Measurements from ENCODE around the gene SSTR3. TPM values are rescaled to one million over a fixed set of nuclear protein-coding genes. Genes with fewer than 3 reads are reported as not detected.

SSTR3 gene
- total RNA-seq, 1 experiment from 2014 or later = 0.22 TPM

DNA sequence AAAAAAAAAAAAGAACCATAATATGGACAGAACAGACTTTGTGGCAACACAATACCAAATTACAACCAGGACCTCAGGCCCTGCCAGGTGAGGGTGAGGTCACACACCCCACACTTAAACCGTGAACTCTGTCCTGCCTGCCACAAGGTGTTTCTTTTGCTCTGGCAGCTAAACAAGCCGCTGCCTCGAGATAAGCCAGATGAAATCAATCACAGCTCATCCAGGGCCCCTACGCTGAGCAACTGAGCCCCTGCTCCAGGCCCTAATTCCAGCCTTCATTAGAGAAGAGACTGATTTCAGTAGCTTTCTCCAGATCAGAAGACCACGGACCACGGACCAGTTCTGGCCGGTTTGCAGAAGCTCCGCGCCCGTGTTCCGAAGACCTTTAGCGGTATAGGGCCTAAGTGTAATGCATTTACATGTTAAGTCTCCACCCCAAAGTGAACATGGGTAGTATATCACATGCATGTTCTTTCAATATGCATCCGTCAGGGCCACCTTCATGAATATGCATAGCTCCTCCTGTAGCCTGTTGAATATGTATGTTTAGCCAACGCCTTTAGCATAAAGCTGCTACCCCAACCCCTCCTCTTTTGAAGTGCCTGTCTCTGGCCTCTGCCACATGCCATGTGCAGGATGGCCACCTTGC is 46.6 kb upstream of the SSTR3 start (continued):
- TF ChIP-seq ZNF532 (CRISPR knock-in tag; IDR thresholded peaks at IDR 0.05; ENCODE audit: borderline replicate concordance) (no peak), ATF2 (CRISPR knock-in tag; IDR thresholded peaks at IDR 0.05; ENCODE audit: borderline replicate concordance, low read depth) (no peak)

- no peak overlapping the region for H3K27ac Mint-ChIP-seq
Observed at GRCh38 chr22:37258005-37258752, 45.9 kb upstream of the SSTR3 start.

More at GRCh38 chr22:37258005-37258752, 45.9 kb upstream of the SSTR3 start:
- ATAC-seq (peak; percentile 13; the same call in 1 of the 2 replicates), DNase-seq (ENCODE audit: low spot score) (no peak)
- Mint-ChIP-seq H3K27me3 (ENCODE audit: low read depth) (peaks cover 23% of the 10 kb centered on the region), H3K4me1 (peaks cover 23% of the 10 kb centered on the region), H3K9me3 (no peaks in the 10 kb centered on the region), H3K36me3 (no peaks in the 10 kb centered on the region), H3K4me3 (no peak overlapping the region)
- TF ChIP-seq HMGA2 (CRISPR knock-in tag; IDR thresholded peaks at IDR 0.05) (no peak), KAT7 (CRISPR knock-in tag; IDR thresholded peaks at IDR 0.05; ENCODE audit: borderline replicate concordance) (no peak), E2F4 (CRISPR knock-in tag; IDR thresholded peaks at IDR 0.05; ENCODE audit: borderline replicate concordance, low read depth) (no peak), FOXK1 (CRISPR knock-in tag; IDR thresholded peaks at IDR 0.05) (no peak), EMX1 (CRISPR knock-in tag; IDR thresholded peaks at IDR 0.05) (no peak), IRF2 (CRISPR knock-in tag; IDR thresholded peaks at IDR 0.05; ENCODE audit: borderline replicate concordance, low read depth) (no peak), SMAD4 (CRISPR knock-in tag; IDR thresholded peaks at IDR 0.05) (no peak), GRHL2 (CRISPR knock-in tag; IDR thresholded peaks at IDR 0.05; ENCODE audit: insufficient replicate concordance, severe bottlenecking) (no peak), MAX (CRISPR knock-in tag; IDR thresholded peaks at IDR 0.05) (no peak), ATF1 (CRISPR knock-in tag; IDR thresholded peaks at IDR 0.05) (no peak), ZNF396 (CRISPR knock-in tag; IDR thresholded peaks at IDR 0.05; ENCODE audit: borderline replicate concordance) (no peak), CTCF (IDR thresholded peaks at IDR 0.05) (no peak), NR3C1 (CRISPR knock-in tag; conservative IDR thresholded peaks at IDR 0.05; ENCODE audit: low read depth) (no peak), MYBL2 (CRISPR knock-in tag; IDR thresholded peaks at IDR 0.05) (no peak)
- TF ChIP-seq, protein P1, sequence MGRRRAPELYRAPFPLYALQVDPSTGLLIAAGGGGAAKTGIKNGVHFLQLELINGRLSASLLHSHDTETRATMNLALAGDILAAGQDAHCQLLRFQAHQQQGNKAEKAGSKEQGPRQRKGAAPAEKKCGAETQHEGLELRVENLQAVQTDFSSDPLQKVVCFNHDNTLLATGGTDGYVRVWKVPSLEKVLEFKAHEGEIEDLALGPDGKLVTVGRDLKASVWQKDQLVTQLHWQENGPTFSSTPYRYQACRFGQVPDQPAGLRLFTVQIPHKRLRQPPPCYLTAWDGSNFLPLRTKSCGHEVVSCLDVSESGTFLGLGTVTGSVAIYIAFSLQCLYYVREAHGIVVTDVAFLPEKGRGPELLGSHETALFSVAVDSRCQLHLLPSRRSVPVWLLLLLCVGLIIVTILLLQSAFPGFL (CRISPR knock-in tag; IDR thresholded peaks at IDR 0.05; ENCODE audit: borderline replicate concordance) = no peak
- TF ChIP-seq, protein P2, sequence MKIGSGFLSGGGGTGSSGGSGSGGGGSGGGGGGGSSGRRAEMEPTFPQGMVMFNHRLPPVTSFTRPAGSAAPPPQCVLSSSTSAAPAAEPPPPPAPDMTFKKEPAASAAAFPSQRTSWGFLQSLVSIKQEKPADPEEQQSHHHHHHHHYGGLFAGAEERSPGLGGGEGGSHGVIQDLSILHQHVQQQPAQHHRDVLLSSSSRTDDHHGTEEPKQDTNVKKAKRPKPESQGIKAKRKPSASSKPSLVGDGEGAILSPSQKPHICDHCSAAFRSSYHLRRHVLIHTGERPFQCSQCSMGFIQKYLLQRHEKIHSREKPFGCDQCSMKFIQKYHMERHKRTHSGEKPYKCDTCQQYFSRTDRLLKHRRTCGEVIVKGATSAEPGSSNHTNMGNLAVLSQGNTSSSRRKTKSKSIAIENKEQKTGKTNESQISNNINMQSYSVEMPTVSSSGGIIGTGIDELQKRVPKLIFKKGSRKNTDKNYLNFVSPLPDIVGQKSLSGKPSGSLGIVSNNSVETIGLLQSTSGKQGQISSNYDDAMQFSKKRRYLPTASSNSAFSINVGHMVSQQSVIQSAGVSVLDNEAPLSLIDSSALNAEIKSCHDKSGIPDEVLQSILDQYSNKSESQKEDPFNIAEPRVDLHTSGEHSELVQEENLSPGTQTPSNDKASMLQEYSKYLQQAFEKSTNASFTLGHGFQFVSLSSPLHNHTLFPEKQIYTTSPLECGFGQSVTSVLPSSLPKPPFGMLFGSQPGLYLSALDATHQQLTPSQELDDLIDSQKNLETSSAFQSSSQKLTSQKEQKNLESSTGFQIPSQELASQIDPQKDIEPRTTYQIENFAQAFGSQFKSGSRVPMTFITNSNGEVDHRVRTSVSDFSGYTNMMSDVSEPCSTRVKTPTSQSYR (CRISPR knock-in tag; IDR thresholded peaks at IDR 0.05) = no peak
- TF ChIP-seq, protein P3, sequence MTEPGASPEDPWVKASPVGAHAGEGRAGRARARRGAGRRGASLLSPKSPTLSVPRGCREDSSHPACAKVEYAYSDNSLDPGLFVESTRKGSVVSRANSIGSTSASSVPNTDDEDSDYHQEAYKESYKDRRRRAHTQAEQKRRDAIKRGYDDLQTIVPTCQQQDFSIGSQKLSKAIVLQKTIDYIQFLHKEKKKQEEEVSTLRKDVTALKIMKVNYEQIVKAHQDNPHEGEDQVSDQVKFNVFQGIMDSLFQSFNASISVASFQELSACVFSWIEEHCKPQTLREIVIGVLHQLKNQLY (CRISPR knock-in tag; IDR thresholded peaks at IDR 0.05) = no peak
- ChIA-PET CTCF (interaction anchor here (0.6 to 4.5 kb wide), 21 partner anchors 13 to 349 kb away, joined by 3 to 68 read pairs (median 5); no protein-coding TSS in a partner anchor), POLR2A (no interaction called here)

Data from WTC11 (cell line).